HG03139 (cell line): ENCODE results near the gene MFSD1.

Source experiments
- ATAC-seq: cut with Tn5 transposase; IDR thresholded peaks from one replicate; pipeline ENCODE4 v1.9.1; 2021; ENCODE audit not compliant: unreplicated experiment

MFSD1 gene, protein sequence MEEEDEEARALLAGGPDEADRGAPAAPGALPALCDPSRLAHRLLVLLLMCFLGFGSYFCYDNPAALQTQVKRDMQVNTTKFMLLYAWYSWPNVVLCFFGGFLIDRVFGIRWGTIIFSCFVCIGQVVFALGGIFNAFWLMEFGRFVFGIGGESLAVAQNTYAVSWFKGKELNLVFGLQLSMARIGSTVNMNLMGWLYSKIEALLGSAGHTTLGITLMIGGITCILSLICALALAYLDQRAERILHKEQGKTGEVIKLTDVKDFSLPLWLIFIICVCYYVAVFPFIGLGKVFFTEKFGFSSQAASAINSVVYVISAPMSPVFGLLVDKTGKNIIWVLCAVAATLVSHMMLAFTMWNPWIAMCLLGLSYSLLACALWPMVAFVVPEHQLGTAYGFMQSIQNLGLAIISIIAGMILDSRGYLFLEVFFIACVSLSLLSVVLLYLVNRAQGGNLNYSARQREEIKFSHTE

DNA sequence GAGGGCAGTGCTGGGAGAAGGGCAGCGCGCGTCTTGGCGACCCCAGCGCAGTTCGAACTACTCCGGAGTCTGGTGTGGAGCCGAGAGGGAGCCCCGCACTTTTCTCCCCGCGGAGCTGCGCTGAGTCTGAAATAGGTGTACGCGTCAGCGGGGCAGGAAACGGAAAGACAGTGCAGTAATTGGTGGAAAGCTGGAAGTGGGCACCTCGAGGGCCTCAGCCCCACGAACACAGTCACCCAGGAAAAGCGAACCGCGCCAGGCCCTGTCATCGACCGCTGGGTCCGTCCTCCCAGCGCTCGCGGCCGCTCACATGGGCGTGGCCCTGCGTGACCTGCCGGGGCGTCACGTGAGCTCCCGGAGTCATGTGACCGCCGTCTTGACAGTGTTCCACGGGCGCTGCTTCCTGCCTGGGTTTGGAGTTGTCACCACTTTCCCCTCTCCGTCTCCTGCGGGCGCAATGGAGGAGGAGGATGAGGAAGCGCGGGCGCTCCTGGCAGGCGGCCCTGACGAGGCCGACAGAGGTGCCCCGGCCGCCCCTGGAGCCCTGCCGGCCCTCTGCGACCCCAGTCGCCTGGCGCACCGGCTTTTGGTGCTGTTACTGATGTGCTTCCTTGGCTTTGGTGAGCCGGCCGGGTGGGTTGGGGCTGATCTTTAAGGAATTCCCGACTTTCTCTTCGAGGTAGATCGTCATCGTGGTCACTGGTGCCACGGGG lies at the start of gene MFSD1:
Gene MFSD1 (plus strand): TSS at position 359 of the 713 bp plus-strand sequence. CDS start 99 bp downstream, at position 458.
- ATAC-seq, result peak; percentile 98

GRCh38 chr3:158753854-158754253 lies 48.0 kb upstream of the MFSD1 start:
- no peak for ATAC-seq

- ATAC-seq, result no peak
Measured at GRCh38 chr3:158755421-158755820, 46.4 kb upstream of the MFSD1 start.

DNA sequence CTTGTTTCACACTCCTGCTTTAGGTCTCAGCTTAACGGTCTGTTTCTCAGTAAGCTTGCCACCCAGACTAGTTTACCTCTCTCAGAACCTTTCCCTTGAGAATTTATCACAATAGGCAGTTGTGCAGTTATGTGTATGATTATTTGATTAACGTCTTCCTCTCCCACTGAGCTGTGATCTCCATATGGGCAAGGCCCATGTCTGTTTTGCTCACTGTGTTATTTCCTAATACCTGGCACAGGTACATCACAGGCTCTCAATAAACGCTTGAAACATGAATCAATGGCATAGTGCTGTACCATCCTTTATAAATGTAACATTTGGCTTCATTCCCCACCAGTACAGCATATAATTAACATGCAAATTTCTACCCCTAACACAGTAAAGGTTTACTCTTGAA lies 40.5 kb upstream of the MFSD1 start:
- no peak for ATAC-seq

- no peak for ATAC-seq
Measured at GRCh38 chr3:158762701-158763100, 39.2 kb upstream of the MFSD1 start.

GRCh38 chr3:158763421-158763820 lies 38.4 kb upstream of the MFSD1 start:
- ATAC-seq, result no peak

GRCh38 chr3:158765518-158766205 lies 36.2 kb upstream of the MFSD1 start:
- ATAC-seq, result no peak

- no peak for ATAC-seq
Measured at GRCh38 chr3:158766364-158766763, 35.5 kb upstream of the MFSD1 start.

- no peak for ATAC-seq
Measured at GRCh38 chr3:158768361-158768787, 33.5 kb upstream of the MFSD1 start.

- no peak for ATAC-seq
Measured at GRCh38 chr3:158768881-158769543, 32.8 kb upstream of the MFSD1 start.

- ATAC-seq, result no peak
Measured at GRCh38 chr3:158769549-158769948, 32.3 kb upstream of the MFSD1 start.

- ATAC-seq, result no peak
Measured at GRCh38 chr3:158769952-158770740, 31.7 kb upstream of the MFSD1 start.

- no peak for ATAC-seq
Measured at GRCh38 chr3:158770741-158771350, 31.0 kb upstream of the MFSD1 start.

- ATAC-seq, result no peak
Measured at GRCh38 chr3:158771577-158771976, 30.3 kb upstream of the MFSD1 start.

DNA sequence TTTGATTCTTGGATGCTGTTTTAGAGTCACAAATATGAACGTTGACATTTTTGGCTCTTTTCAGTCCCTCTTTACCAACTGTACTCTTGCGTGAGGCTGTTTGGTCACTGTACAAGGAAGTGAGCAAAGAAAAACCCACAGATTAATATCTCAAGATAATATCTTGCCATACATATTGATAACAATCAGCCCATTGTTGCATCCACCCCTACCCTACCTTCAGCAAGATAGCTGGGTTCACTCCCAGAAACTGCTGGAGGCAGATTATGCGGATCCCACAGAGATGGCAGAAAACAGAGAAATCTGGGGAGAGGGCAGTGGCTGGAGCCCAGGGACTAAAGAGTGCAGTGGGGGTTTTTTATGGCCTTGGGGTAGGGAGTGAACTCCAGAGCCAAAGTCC lies 29.9 kb upstream of the MFSD1 start:
- no peak for ATAC-seq

DNA sequence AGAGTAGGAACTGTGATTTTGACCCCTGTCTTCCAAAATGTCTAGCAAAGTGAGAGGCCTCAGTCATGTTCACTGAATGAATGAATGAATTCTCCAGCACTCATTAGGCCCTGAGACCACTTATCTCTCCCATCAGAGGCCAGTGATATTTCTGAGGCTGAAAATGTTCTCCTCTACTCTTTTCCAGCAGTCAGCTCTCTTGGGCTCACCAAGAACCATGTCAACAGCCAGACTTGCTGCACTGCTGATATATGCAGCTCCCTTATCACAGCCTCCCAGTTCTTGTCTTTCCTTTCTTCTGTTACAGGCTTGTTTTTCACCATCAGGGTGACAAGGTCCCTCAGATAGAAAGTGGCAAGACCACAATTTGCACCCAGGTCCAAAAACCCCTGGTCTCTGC lies 28.7 kb upstream of the MFSD1 start:
- no peak for ATAC-seq

- ATAC-seq, result no peak
Measured at GRCh38 chr3:158773845-158774830, 27.7 kb upstream of the MFSD1 start.

GRCh38 chr3:158774965-158775364 lies 26.9 kb upstream of the MFSD1 start:
- ATAC-seq, result no peak
